ENCODE results near the gene ASCC3.
A peak's percentile ranks its signal among the peaks of the same experiment; 100 is the strongest.
"Not testable (repeated sequence)": the region's sequence is repeated elsewhere in the genome, so short reads cannot be mapped to it uniquely, and the experiment has no call there.

ASCC3 gene

DNA sequence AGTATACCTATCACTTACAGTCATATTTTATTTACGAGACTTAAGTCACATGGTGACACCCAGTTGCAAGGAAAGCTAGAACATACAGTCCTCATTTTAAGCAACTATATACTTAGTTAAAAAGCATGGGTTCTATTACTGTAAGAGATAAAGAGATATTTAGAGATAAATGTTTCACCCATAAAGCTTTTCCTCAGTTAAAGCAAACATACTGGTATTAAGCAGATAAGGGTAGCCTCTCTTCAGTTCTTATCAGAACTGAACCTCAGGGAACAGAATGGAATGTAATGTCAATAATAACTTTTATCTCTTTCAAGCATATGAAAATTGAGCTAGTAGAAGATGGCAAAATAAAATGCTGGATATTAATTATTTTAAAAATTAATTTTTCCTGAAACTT is 9.9 kb upstream of the ASCC3 start:
- FAIRE-seq (no peak), DNase-seq (ENCODE audit: extremely low spot score, insufficient read length, low read depth) (no peak)

DNA sequence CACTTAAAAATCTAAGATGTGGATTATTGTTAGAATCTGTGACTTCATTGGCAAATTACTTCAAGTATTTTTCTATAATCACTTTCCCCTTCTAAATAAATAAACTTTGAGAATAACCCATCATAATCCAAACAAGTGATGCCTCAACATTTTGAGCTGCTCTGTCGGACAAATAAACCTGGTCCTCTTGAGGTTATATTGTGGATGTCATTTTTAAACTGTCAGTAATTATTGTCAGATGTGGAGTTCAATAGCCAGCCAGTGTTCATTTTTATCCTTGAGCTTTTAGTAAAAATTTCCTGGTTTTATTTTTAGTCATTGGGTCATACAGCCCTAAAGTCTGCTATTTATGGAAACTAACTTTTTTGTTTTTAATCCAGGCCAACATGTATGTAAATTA is 9.5 kb upstream of the ASCC3 start:
- FAIRE-seq = peak; percentile 59
- not testable (repeated sequence) for DNase-seq (ENCODE audit: extremely low spot score, insufficient read length, low read depth)

DNA sequence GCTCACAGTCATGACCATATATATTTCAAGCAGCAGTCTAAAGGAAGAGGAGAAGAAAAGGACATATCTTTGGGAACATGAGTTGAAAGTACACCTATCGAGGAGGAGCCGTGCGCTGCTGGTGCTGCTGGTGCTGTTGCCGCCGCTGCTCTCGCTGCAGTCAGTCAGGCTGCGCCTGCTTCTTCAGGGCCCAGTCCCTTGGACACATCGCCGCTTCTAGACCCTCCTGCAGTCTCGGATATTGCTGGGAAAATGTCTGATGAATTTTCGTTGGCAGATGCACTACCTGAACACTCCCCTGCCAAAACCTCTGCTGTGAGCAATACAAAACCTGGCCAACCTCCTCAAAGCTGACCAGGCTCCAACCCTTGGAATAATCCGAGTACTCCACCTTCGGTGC is 8.2 kb upstream of the ASCC3 start:
- DNase-seq (ENCODE audit: extremely low spot score, insufficient read length, low read depth) (no peak), FAIRE-seq (no peak)

DNA sequence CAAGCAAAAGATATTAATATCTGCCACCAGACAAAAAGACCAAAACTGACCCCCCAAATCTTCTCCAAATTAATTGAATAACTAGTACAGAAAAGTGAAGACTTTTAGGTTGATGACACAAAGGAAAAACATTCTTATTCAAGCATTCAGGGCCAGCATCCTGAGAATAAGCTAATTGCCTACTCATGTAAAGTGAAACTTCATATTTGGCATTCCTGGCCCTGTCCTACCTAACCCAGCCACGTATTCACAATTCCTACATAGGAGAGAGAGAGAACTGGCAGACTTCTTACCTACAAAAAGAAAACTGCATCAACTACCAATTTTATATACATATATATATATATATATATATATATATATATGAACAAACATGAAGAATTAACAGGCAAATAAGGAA is 4.9 kb upstream of the ASCC3 start:
- FAIRE-seq (no peak), DNase-seq (ENCODE audit: extremely low spot score, insufficient read length, low read depth) (no peak)

DNA sequence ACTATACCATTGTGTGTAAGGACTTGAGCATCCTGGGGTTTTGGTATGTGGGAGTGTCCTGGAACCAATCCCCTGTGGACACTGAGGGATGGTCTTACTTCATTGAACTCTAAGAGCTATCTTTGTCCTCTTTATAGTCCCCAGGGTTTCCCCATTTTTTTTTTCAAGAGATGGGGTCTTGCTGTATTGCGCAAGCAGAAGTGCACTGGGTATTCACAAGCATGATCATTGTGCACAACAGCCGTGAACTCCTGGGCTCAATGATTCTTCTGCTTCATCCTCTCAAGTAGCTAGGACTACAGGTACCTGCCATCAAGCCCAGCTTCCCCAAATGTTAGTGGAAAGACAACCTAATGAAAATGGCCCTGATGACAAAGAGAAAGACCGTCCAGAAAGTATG is 2.2 kb upstream of the ASCC3 start:
- DNase-seq (ENCODE audit: extremely low spot score, insufficient read length, low read depth) (no peak), FAIRE-seq (no peak)

DNA sequence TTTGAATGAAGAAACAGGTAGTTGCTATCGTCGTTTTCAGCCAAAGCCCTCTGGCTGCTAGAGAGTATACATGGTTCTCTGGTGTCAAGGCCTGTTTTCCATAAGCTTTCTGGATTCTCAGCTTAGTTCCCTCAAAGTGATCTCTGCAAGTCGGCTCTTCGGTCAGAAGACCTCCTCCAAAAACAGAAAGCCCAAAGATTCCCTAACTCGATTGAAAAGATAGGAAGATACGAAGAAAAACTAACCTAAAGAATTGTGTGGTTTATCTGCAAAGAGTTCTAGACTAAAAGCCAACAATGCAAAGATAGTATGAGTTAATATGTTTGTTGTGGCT is 545 bp upstream of the ASCC3 start:
- DNase-seq (ENCODE audit: extremely low spot score, insufficient read length, low read depth) = no peak
- FAIRE-seq = no peak

DNA sequence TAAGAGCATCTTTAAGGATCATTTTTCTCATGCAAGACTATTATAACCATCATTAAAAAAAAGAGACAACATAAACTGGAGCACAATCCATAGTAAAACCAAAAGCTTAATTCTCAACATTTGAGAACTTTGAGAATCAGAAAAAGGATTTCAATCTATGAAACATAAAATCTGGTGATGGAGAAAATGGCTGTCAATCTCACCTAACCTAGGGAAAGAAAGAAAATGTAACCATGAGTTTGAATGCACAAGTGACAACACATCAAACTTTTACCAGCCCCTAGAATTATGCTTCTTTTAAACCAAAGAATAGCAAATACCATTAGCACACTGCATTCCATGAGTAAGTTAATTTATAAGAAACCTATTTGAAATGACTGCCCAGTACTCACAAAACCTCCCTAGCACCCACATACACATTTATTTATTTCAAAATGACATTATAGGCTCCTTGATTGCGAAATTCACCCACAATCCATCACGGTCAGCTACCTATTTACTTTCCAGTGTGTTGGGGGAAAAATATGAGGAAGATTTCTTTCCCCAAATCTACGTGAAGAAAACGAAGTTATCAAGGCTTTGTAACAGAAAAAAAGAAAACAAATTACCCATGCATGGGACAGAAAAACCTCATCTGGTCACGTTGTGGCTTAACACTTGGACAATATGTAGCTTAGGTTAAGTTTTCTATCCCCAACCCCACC is 828 bp downstream of the ASCC3 start:
- FAIRE-seq (no peak), DNase-seq (ENCODE audit: extremely low spot score, insufficient read length, low read depth) (no peak)

DNA sequence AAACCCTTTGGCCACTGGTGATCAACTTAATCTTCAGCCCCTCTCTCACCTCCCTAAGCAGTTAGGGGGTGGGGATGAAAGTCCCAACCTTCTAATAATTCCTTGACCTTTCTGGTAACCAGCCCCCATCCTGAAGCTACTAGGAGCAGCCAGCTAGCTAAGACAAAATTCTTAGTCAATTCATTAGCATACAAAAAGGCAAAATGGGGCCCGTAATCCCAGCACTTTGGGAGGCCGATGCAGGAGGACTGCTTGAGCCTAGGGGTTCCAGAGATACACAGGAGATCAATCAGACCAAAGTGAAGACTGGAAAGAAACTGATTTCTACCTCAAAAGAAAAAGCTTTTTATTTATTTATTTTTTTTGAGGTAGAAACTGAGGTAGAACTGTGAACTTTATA is 1.8 kb downstream of the ASCC3 start:
- DNase-seq (ENCODE audit: extremely low spot score, insufficient read length, low read depth) = no peak
- no peak for FAIRE-seq

DNA sequence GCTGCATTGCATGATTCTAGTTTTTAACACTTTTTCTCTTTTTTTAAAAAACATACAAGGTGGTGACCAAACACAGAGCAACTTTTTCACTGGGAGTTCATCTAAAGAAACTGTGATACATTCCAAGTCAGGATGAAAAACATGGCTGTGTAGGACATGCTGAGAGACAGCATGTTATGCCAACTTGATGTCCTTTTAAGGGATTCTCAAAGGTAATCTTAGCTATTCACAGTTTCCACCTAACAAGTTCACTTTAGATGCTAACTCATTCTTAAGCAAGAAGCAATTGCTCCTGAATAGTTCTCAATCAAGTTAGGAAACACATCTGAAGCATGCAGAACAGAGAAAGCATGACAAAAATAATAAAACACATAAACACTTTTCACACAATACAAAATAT is 3.3 kb downstream of the ASCC3 start:
- FAIRE-seq = no peak
- DNase-seq (ENCODE audit: extremely low spot score, insufficient read length, low read depth) = no peak

DNA sequence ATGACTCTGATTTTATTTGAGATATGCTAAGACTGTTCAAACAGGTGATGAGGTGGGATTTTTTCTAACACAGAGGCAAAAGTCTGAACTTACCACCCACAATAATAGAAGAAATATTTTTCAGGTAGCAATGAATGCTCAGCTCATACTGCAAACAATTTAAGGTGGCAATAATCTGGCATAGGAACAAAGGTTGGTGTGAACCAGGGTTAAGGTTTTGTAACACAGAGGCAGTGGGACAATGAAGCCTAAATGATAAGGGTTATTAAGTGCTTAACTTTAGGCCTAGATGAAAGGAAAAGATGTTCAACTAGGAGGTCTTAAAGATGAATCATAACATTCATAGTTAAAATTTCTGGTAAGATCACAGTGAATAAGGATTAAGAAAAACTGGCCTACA is 4.9 kb downstream of the ASCC3 start:
- DNase-seq (ENCODE audit: extremely low spot score, insufficient read length, low read depth) (no peak), FAIRE-seq (no peak)

DNA sequence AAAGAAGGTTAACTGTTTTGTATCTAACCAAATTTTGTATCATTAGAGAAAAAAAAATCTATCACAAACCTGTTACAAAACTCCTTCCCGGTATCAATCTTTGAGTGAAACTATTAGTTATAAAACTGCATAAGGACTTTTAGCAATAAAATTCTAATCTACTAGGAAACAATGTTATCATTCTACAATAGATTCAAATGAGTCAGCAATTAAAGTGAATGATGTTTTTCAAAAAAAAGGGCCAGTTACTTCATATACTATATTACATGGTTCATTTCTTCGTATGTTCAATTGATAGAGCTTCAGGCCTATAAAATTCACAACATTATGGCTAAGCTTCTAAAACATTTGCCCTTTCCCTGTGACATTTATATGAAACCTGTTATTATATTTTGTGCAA is 15.6 kb downstream of the ASCC3 start:
- DNase-seq (ENCODE audit: extremely low spot score, insufficient read length, low read depth) (no peak), FAIRE-seq (no peak)

DNA sequence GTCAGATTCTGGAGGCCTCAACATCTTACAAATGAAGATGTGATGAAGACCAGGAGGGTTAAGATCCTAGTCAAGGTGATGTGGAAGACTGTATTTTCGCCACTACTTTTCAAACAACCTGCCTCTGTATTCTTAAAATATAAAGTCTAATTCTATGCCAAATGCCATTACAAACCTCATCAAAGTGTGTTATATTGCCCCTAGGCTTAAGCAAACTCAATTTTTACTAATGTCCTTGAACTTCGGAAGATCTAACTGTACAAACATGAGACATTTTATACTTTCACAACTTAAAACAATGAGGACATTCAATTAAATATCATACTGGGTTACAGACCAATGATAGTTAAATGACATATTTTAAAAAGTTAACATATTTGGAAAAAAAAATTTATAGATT is 19.1 kb downstream of the ASCC3 start:
- no peak for FAIRE-seq

DNA sequence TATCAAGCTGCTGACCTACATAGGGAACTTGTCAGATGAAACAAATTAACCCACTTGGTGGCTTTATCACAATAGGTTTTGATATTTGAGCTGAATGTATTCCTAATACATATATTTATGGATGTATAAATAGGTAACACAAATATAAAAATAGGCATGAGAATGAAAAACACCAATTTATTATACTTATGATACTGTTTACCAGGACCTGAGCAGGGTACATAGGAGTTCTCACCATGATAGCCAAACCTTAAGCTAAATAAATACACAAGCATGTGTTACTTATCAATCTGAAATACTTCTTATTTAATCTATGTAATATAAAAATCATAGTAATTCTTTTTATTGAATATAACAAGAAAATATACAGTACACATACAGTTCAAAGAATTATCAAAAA is 25.0 kb downstream of the ASCC3 start:
- no peak for FAIRE-seq
- DNase-seq (ENCODE audit: extremely low spot score, insufficient read length, low read depth) = no peak

More for the DNA sequence above, 19.1 kb downstream of the ASCC3 start:
- no peak for DNase-seq (ENCODE audit: extremely low spot score, insufficient read length, low read depth)

DNA sequence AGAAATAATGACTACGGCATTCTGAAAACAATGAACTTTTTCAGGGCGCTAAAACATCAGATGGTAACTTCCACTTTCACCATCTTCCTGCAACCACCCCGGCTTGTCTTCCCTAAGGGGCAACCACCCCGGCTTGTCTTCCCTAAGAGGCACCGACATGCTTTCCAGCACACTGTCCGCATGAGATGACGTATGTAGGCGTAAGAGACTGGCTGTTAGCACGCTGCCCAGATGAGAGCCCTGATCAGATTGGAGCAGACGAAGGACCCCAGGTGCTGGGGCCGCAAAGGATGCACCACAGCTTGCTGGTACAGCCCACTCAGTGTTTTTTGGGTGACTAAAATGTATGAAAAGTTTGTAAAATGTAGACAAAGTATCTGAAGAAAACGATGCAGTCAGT is 29.3 kb downstream of the ASCC3 start:
- FAIRE-seq (no peak), DNase-seq (ENCODE audit: extremely low spot score, insufficient read length, low read depth) (no peak)

DNA sequence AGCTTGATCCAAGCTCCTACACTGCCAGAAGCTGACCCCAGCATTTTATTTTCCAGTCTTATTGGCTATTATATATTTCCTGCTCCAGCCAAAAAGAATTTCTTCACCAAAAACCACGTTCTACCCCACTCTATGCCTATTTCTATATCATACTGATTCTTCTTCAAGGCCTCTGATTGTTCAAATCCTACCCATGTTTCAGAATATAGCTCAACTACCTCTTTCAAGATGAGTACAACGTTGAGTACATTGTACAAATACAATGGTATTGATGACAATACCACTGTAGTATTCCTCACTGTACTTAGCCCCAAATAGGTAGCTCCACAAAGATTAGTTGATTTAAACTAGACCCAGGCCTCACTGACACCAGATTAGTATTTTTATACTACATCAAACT is 31.0 kb downstream of the ASCC3 start:
- no peak for FAIRE-seq
- no peak for DNase-seq (ENCODE audit: extremely low spot score, insufficient read length, low read depth)

DNA sequence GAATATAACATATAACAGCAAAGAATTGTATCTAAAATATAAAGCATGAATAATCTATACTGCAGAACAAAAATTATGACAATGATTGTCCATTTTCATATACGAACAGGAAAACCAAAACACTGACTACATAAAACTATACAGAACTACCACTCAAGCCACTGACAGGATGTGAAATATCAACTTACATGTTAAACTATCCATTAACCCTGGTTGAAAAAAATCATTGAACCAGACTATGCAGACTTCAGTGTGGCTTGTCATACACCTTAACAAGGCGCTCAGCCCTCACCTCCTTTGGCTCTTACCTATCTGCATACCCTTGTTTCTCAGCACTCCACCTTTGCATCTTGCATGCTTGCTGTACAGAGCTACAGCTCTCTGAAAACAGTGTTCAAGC is 34.9 kb downstream of the ASCC3 start:
- FAIRE-seq (no peak), DNase-seq (ENCODE audit: extremely low spot score, insufficient read length, low read depth) (no peak)

DNA sequence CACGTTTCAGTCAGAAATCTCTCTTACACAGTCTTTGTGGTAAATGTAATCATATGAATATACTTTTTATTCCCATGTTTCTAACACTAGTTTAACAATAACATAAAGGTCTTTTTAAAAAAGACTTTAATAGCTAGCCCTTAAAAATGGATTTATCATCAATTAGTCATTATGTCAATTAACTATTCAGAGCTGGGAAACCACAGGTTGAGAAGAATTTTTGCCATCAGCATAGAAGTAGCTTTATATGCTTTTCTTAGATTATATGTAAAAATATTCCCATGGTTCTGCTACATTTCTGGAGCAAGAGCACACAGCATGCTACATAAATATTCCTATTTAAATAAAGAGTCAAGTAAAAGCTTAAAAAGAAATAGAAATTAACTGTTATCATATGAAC is 35.5 kb downstream of the ASCC3 start:
- FAIRE-seq (no peak), DNase-seq (ENCODE audit: extremely low spot score, insufficient read length, low read depth) (no peak)

DNA sequence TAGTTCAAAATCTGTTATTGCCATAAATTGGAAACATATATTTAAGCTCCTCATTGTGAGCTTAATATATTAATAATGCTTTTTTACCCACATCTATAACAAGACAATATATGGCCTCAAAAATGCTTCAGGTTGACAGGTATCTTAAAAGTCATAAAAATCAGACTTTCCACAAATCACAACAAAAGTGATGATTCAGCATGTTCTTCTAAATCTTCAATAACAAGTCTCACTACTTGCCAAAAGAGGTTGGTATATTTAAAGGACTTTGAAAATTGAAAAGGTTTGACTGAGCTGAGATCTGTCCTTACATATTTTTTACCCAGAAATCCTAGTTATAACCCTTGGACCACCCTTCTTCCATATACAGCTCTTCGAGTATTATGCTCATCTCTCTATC is 41.7 kb downstream of the ASCC3 start:
- FAIRE-seq (no peak), DNase-seq (ENCODE audit: extremely low spot score, insufficient read length, low read depth) (no peak)

DNA sequence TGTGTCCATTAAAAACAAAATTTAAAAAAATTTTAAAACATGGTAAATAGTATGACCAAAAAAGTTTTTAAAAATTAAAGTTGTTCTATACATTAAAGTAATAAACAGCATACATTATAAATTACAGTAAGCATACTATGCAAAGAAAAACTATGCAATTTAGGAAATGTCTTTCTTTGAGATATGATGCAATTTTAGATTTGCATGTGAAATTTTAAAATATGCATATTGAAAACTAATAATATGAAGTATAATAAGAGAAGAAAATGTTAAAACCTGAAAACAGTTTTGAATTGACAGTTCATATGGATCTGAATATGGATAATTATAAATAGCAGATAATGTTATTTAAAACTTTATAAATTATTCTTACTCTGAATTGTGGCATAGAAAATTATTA is 43.1 kb downstream of the ASCC3 start:
- FAIRE-seq (no peak), DNase-seq (ENCODE audit: extremely low spot score, insufficient read length, low read depth) (no peak)

DNA sequence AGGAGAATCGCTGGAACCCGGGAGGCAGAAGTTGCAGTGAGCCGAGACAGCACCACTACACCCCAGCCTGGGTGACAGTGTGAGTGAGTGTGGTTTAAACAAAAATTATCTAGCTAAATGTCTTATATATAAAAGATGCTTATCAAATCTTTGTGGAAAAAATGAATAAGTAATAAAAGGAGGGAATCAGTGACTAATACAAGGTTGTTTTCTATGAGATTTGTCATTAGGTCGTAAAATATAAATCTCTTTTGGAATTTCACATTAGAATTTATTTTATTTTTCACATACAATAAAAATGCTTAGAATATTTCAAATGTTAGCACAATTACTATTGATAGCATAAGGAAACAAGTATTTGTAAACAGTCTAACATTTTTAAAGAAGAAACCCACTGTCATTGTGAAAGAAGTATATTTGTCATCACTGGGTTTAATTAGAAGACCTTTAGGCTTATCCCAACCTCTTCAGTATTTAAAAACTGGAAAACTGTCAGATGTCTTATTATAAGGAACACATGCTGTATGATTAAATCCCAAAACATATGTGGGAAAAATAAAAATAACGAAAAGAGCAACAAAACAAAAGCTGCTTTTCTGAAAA is 47.1 kb downstream of the ASCC3 start:
- DNase-seq (ENCODE audit: extremely low spot score, insufficient read length, low read depth) (no peak), FAIRE-seq (no peak)

DNA sequence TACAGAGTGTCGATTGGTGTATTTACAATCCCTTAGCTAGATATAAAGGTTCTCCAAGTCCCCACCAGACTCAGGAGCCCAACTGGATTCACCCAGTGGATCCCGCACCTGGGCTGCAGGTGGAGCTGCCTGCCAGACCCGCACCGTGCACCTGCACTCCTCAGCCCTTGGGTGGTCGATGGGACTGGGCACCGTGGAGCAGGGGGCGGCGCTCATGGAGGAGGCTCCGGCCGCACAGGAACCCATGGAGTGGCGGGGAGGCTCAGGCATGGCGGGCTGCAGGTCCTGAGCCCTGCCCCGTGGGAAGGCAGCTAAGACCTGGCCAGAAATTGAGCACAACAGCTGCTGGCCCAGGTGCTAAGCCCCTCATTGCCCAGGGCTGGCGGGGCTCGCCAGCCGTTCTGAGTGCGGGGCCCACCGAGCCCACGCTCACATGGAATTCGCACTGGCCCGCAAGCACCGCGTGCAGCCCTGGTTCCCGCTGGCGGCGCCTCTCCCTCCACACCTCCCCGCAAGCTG is 52.0 kb downstream of the ASCC3 start:
- not testable (repeated sequence) for DNase-seq (ENCODE audit: extremely low spot score, insufficient read length, low read depth); FAIRE-seq

DNA sequence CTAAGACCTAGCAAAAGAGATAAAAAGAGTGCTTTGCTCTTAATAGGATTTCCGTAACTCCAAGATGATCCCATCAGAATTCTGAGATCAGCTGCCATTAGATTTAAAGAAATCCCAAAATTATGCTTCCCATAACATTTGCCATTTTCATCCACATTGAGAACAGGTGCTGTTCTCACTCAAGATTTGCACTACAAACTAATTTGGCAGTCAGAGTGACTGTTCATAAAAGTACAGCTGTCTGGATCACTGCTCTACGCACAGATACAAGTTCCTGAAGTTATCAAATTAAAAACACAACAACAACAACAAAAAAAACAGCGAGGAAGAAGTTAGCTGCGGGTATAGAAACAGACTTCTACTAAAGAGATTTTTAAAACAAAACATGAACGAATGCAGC is 58.1 kb downstream of the ASCC3 start:
- no peak for DNase-seq (ENCODE audit: extremely low spot score, insufficient read length, low read depth)
- FAIRE-seq = no peak
